ENCODE results near the gene CCR5AS.

GRCh38 chr3:46412786-46413298 lies 6.0 kb upstream of the CCR5AS start:
- TF ChIP-seq CREM (CRISPR knock-in tag; IDR thresholded peaks at IDR 0.05), result no peak
- TF ChIP-seq CTCF (IDR thresholded peaks at IDR 0.05), result no peak
- TF ChIP-seq SMAD3 (CRISPR knock-in tag; IDR thresholded peaks at IDR 0.05; ENCODE audit: borderline replicate concordance), result no peak
- no peak for TF ChIP-seq MXD4 (CRISPR knock-in tag; IDR thresholded peaks at IDR 0.05; ENCODE audit: borderline replicate concordance)
- TF ChIP-seq, protein P1, sequence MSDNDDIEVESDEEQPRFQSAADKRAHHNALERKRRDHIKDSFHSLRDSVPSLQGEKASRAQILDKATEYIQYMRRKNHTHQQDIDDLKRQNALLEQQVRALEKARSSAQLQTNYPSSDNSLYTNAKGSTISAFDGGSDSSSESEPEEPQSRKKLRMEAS (CRISPR knock-in tag; IDR thresholded peaks at IDR 0.05), result no peak
